Ishikawa (cell line): Measurements from ENCODE around the gene PTPRU.

Experiments
- YY1 ChIP-seq: IDR thresholded peaks from 2 replicates; pipeline ENCODE4 v1.6.1; 2012; ENCODE audit warnings: low read depth
- TF ChIP-seq, protein P1 (sequence below): IDR thresholded peaks from 2 replicates; pipeline ENCODE4 v1.6.1; 2012; ENCODE audit warnings: low read depth, mild to moderate bottlenecking

DNA sequence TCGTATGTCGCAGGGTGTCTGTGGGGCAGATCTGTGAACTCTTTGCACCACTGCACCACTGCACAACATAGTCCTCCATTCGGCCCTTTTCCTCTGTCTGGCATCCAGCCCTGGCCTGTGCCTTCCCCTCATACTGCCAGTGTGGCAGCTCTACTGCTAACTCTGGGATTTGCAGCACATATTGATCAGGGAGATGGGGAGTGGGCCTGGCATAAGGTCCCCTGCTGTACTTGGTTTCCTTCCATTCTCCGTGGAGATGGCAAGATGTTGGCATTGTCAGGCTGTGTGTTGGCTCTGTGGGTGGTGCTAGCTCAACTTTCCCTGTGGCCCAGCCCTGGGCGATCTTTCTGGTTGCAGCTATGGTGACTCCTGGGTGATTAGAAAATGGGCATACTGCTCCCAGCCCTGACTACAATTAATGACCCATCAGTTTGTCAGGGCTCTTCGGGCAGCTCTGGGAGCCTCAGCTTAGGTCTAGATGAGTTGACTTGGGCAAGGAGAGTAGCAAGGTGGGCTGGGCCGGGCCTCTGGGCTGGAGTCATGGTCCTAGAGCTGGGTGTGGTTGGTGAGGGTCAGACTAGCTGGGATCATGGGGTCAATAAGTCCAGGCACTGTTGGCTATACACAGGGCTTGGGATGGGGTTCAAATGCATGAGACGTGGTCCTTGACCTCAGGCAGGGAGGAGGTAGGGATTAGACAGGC is 11.4 kb downstream of the PTPRU start:
- TF ChIP-seq, protein P1, sequence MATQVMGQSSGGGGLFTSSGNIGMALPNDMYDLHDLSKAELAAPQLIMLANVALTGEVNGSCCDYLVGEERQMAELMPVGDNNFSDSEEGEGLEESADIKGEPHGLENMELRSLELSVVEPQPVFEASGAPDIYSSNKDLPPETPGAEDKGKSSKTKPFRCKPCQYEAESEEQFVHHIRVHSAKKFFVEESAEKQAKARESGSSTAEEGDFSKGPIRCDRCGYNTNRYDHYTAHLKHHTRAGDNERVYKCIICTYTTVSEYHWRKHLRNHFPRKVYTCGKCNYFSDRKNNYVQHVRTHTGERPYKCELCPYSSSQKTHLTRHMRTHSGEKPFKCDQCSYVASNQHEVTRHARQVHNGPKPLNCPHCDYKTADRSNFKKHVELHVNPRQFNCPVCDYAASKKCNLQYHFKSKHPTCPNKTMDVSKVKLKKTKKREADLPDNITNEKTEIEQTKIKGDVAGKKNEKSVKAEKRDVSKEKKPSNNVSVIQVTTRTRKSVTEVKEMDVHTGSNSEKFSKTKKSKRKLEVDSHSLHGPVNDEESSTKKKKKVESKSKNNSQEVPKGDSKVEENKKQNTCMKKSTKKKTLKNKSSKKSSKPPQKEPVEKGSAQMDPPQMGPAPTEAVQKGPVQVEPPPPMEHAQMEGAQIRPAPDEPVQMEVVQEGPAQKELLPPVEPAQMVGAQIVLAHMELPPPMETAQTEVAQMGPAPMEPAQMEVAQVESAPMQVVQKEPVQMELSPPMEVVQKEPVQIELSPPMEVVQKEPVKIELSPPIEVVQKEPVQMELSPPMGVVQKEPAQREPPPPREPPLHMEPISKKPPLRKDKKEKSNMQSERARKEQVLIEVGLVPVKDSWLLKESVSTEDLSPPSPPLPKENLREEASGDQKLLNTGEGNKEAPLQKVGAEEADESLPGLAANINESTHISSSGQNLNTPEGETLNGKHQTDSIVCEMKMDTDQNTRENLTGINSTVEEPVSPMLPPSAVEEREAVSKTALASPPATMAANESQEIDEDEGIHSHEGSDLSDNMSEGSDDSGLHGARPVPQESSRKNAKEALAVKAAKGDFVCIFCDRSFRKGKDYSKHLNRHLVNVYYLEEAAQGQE = no peak
- TF ChIP-seq YY1 = no peak
